Epithelial cell of prostate (primary cell): Measurements from ENCODE around the gene LRRC63.
A peak's percentile ranks its signal among the peaks of the same experiment; 100 is the strongest.

ENCODE experiments used
- DNase-seq: peaks from one replicate; pipeline ENCODE4 v3.0.0-alpha.2; 2011; ENCODE audit warnings: low read depth, low spot score
- H3K27ac ChIP-seq: fragments of 450-650 bp; 2 replicates; pipeline ENCODE4 v1.5.1; 2017; ENCODE audit warnings: mild to moderate bottlenecking

LRRC63 gene

DNA sequence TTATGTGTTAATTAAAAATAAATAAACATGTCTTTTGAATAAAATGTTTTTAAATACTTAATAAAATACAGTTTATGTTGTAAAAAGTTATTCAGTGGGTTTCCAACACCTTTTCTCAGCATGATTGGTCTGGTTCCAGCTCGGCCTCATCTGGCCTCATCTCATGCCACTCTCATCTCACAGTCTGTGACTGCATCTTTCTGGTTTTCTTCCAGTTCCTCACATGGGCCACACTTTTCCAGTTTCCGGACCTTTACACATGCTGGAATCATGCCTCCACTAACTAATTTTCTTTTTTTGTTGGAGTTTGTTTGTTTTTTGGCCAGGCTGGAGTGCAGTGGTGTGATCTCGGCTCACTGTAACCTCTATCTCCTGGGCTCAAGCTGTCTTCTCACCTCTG lies 92.8 kb downstream of the LRRC63 start:
- no peak overlapping the region for H3K27ac ChIP-seq
- no peak for DNase-seq

DNA sequence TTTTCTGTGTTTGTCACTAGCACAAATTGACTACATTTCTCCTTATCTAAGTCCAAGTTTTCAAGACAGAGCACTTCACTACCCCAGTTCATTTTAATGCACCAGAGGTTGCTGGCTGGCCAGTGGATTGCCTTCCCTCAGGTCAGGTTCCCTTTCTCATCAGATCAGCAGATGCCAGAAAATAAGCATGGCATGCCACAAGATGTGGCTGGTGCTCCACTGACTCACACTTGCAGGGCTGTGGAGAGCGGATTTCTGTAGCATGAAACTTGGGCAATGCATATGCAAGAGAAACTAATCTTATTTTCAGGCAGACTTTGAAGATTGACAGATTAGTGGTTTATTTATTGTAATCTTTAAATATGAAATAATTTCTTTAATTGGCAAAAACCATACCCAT lies 95.8 kb downstream of the LRRC63 start:
- no peak overlapping the region for H3K27ac ChIP-seq
- DNase-seq: no peak

DNA sequence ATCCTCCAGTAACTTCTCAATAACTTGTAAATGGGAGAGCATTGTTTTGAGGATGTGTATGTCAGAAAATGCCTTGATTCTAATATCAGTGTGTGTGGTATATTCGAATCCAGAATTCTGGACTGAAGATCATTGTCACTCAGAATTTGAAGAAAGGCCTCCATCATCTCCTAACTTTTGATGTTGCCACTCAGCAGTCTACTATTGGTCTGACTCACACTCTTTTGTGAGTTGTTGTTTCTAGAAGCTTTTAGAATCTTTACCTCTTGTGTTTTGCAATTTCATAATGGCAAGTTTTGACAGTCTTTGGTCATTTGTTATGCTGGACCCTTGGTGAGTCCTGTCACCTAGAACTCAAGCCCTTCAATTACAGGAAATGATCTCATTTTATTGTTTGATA lies 98.3 kb downstream of the LRRC63 start:
- no peak overlapping the region for H3K27ac ChIP-seq
- DNase-seq: no peak

DNA sequence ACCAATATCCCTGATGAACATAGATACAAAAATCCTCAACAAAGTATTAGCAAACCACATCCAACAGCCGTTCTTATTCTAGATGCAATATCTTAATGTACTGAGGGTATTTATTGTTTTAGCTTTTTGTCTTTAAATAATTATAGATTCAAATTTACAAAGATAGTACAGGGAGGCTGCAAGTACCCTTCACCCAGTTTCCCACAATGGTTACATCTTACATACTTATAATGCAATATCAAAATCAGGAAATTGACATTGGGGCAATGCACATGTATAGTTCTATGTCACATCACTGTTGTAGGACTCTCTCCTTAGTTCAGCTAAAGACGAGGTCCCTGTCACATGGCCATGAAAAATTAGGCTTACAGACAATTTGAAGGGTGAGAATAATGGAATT lies 99.5 kb downstream of the LRRC63 start:
- H3K27ac ChIP-seq: no peak overlapping the region
- no peak for DNase-seq

DNA sequence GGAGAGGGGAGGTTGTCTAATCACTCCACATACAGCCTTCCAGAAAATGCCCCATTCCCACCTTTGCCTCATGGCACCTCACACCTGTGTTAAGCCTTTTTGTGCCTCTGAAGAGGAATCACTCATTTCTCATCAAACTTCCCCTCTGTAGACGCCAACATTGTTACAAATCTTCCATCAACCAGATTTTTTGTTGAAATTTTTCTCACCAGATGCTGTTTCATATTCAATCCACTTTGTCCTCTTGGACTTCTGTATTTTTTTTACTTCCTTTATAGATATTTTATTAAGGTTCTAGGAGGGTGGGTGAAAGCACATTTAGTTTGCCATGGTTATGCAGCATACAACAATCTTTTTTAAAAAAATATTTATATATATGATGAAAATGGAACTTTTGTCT lies 101.3 kb downstream of the LRRC63 start:
- no peak for DNase-seq
- no peak overlapping the region for H3K27ac ChIP-seq

DNA sequence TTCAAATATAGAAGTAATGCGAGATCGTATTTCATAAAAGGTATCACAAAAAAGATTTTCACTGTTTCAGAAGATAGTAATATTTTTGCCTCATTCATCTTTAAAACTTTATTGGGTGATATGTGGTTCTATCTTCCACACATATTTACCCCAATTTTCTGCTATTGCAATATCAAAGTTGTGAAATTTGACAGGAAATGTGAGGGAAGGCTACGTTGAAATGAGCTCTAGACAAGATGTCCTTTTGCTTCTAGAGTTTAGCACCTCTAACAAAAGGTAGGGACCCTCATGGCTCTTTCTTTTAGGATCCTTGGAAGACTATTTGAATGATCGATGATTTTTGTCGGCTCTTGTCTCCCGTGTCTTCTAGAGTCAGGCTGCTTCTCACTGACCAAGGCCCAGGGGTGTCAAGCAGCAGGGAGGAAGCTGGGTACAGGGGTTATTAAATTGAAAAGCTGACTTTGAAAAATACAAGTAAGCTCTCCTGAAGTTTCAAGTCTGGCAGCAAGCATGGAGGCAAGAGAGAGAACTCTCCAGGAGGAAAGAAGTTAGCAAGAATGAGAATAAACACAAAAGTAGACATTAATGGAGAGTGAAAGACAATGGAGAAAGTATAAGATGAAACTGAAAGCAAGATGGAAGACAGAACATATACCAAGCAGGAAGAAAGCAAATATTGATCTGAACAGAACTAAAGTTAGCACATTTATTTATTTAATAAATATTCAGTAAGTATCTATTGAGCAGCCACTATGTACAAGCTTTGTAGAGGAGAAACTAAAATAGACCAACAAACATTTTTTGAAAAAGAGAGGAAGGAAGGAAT lies 101.9 kb downstream of the LRRC63 start:
- no peak overlapping the region for H3K27ac ChIP-seq
- DNase-seq: no peak

DNA sequence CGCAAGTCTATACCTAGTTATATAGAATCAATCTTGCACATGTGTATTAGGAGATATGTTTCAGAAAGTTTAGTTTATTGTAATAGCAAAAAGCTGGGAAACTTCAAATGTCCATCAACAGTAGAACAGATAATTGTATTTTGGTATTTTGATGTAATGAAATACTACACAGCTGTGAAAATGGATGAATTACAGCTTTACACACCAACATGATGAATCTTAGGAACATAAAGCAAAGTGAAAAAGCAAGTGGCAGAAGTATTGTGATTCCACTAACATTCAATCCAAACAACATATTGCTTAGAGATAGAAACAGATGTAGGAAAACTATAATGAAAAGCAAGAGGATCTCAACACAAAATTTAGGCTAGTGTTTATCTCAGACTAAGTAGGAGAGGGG lies 102.9 kb downstream of the LRRC63 start:
- DNase-seq: no peak
- H3K27ac ChIP-seq: no peak overlapping the region

DNA sequence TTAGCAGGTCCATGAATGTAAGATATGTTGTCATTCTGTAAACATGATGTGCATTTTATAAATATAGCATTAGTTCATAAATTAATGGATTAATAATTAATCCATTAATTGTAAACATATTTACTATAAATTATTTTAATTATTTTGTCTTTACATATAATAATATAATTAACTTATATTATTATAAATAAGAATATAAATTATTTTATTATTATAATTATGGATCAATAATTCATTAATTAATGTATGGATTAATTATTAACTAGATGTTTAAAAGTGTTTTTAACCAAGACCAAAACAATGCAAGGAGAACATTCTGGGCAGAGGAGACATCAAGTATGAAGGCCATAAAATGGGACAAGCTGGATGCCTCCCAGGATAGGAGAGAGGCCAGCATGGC lies 103.3 kb downstream of the LRRC63 start:
- DNase-seq: no peak
- no peak overlapping the region for H3K27ac ChIP-seq

DNA sequence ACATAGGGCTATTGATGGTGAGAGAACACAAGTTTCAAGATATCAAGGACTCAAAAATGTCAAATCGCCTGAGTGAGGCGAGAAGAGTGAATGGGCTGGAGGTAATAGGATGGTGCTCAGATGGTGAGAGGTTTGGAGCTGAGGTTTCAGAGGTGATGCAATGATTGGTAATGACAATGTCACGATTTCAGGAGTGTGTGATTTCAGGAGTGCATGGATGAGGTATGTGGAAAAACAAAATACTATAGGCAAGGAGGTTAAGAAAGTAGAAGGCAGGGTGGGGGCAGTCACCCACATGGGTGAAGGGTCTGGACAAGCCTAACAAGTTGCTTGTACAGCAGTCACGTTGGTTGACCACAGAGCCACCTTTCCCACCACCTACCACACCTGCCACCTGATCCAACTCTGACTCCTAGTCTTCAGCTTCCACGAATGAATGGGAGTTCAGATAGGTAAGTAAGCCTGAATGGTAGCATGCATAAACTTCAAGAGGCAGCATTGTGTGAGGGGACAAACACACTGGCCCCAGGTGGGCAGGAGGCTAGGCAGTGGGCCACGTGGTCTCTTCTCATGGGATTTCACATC lies 103.9 kb downstream of the LRRC63 start:
- no peak overlapping the region for H3K27ac ChIP-seq
- no peak for DNase-seq

DNA sequence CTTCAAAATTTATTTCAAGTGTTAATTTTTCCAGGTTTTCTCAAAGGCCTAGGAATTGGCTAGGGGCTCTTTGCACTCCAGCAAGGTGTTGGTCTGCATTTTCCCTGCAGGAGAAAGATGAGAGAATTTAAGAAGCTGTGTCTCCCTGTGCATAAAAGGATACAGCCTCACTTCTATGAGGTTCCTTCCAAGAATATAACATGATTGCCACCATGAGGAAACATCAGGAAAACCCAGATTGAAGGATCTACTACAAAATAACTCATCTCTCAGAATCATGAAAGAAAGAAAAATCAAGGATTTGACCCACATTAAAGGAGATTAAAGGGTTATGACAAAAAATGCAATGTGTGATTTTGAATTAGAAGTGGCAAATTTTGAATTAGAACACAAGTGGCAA lies 105.4 kb downstream of the LRRC63 start:
- no peak for DNase-seq
- H3K27ac ChIP-seq: peak overlapping the region; percentile 1

DNA sequence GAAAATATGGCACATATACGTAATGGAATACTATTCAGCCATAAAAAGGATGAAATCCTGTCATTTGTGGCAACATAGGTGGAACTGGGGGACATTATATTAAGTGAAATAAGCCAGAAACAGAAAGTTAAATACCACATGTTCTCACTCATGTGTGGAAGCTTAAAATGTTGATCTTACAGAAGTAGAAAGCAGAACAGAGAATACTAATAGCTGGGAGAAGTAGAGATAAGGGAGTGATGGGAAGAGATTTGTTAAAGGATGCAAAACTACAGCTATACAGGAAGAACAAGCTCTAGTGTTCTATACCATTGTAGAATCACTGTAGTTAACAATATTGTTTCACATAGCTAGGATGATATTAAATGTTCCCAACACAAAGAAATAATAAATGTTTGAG lies 107.3 kb downstream of the LRRC63 start:
- no peak overlapping the region for H3K27ac ChIP-seq
- no peak for DNase-seq

DNA sequence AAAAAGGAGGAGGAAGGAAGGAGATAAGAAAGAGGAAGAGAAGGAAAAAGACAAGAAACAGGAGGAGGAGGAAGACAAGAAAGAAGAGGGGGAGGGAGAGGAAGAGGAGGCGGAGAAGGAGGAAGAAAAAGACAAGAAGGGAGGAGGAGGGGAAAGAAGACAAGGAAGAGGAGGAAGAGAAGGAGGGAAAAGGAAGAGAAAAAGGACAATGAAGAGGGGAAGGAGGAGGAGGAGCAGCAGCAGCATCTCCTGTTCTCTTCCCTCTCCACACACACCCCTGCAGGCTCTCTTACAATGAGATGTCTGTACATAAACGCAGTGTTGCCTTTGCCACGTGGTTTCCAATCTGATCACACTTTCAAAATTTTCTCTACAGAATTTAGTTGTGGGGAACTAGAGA lies 108.7 kb downstream of the LRRC63 start:
- no peak for DNase-seq
- H3K27ac ChIP-seq: no peak overlapping the region

DNA sequence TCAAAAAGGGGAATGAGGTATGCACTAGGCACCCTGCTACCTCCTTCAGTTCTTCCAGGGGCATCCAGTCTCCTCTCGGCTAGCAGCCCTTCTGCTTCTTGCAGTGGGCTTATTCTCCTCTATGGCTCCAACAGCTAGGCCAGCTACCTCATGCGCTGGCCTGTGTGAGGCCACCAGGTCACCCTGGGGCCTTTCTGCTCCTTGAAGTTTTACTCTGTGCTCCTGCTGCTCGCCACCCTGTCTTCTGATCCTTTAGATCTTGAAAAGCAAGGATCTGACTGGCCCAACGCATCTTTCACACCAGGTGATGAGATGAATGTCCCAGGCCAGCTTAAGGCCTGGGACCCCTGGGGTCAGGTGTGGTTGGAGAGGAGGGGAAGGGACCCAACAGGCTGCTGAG lies 109.1 kb downstream of the LRRC63 start:
- no peak for DNase-seq
- no peak overlapping the region for H3K27ac ChIP-seq

DNA sequence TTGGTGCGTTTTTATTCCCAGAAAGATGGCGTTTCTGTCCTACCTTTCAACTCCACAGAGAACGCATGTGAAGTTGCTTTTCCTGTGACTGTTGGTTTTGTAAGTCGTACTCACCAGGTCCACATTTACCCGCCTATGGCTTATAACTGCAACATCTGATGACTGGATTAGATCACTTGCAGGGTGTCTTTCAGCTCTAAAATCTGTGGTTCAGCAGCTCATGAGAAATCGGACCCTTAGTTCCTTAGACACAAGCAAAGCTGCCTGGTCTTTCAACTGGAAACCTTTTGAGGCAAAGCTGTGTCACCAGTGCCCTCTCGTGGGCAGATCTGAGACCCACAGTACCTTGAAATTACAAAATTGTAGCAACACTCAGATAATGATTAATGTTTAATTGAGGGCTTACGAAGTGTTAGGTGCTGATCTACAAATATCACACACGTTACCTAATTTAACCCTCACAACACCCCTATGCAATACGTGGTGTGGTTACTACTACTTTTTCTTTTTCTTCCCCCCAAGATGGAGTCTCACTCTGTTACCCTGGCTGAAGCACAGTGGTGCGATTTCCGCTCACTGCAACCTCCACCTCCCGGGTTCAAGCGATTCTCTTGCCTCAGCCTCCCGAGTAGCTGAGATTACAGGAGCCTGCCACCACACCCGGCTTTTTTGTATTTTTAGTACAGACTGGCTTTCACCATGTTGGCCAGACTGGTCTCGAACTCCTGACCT lies 109.9 kb downstream of the LRRC63 start:
- H3K27ac ChIP-seq: no peak overlapping the region
- DNase-seq: no peak

DNA sequence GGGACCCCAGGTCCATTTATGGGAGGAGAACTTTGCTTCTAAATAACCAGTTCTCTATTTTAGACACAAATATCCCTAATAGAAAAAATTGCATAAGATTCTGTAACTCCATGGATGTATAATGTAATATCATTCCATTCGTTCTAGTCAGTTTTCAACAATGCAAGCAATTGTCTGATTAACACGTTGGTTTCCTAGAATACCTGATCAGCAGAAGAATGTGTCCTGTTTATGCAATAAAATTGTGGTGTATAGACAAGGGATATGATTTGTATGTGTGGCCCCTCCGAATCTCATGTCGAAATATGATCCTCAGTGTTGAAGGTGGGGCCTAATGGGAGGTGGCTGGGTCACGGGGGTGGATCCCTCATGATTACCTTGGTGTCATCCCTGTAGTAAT lies 113.2 kb downstream of the LRRC63 start:
- peak overlapping the region; percentile 20 for H3K27ac ChIP-seq
- DNase-seq: no peak
